ENCODE results near the gene ZFP90. TPM values are rescaled to one million over a fixed set of nuclear protein-coding genes. Genes with fewer than 3 reads are reported as not detected.

The ZFP90 gene
- total RNA-seq, 4 donors from 2014 or later = 8.1 to 22.5 (median 13.8) TPM

DNA sequence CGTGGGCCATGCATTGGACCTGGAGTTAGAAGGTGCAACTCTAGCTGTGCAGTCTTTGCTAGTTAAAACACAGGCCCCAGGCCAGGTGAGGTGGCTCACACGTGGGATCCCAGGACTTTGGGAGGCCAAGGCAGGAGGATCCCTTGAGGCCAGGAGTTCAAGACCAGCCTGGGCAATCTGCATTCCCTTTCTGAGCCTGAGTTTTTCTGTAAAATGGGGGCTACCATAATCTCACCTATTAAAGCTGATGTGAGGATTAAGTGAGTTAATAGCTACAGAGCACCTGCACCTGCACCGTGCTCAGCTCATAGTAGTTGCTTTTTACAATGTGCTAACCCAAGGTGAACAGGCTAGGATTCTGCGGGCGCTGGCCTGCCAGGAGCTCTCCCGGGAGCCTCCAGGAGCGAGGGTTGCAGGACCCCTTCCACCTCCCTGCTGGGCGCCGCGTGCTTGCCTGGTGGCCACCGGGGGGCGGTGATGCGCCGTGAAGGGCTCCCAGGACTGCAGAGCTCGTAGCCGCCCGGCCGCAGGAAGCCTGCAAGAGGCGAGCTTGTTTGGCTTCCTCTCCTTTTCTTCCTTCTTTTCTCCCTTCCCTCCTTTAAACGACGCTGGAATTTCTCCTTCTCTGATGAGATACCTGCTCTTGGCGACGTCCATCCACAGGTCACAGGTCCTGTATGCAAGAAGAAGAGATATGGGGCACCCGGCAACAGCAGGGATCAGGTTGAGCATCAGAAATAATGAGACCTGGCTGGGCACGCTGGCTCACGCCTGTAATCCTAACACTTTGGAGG, 51.3 kb downstream of the ZFP90 start:
- WGBS, 2 donors = 5 to 9% methylated on average over 16 to 23 of the region's 26 CpGs
- Histone ChIP-seq H3K36me3 (no peaks in the 10 kb centered on the region), H3K4me3 (no peak overlapping the region), H3K27me3 (no peaks in the 10 kb centered on the region), H3K4me1 (peaks cover 0 to 9% (median 0%) of the 10 kb centered on the region in 3 donors), H3K27ac (peak overlapping the region in 1 of 4 donors; percentile 24), H3K9me3 (no peaks in the 10 kb centered on the region)
- TF ChIP-seq, protein P1, sequence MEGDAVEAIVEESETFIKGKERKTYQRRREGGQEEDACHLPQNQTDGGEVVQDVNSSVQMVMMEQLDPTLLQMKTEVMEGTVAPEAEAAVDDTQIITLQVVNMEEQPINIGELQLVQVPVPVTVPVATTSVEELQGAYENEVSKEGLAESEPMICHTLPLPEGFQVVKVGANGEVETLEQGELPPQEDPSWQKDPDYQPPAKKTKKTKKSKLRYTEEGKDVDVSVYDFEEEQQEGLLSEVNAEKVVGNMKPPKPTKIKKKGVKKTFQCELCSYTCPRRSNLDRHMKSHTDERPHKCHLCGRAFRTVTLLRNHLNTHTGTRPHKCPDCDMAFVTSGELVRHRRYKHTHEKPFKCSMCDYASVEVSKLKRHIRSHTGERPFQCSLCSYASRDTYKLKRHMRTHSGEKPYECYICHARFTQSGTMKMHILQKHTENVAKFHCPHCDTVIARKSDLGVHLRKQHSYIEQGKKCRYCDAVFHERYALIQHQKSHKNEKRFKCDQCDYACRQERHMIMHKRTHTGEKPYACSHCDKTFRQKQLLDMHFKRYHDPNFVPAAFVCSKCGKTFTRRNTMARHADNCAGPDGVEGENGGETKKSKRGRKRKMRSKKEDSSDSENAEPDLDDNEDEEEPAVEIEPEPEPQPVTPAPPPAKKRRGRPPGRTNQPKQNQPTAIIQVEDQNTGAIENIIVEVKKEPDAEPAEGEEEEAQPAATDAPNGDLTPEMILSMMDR (IDR thresholded peaks at IDR 0.05) = peak; percentile 54 to 92 (median 73)
- TF ChIP-seq POLR2A (IDR thresholded peaks at IDR 0.05) = no peak
- intact Hi-C loops (cut with DNase I) = no loop called here
- no peak for DNase-seq

DNA sequence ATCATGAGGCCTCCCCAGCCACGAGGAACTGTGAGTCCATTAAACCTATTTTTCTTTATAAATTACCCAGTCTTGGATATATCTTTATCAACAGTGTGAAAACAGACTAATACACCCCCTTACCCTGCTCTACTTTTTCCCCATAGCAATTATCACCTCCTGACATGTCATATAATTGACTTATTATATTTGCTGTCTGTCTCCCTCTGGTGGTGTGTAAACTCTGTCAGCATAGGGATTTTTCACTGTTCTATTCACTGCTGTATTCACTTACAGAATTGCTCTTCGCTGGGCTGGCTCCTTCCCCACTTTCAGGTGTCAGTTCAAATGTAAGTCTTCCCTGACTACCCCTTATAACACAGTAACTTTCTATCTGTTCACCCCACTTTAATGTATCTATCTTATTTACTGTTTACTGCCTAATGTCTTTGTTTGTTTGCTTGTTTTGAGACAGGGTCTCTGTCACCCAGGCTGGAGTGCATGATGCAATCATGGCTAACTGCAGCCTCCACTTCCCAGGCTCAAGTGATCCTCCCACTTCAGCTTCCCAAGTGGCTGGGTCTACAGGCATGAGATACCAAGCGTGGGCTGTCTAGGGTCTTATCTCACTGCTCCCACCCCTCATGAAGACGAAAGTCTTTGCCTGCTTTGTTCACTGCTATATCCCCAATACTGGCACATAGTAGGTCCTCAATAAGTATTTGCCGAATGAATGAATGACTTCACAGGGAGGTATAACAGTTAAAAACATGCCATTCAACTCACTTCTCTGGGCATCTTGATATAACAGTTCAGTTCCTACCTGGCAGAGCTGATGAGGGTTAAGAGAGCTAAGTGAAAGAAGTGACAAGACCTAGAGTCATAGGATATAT, 53.6 kb downstream of the ZFP90 start:
- WGBS, 2 donors = 84 to 90% methylated on average over 5 of the region's 5 CpGs
- Histone ChIP-seq H3K27ac (no peak overlapping the region), H3K4me3 (no peak overlapping the region), H3K36me3 (no peaks in the 10 kb centered on the region), H3K4me1 (peaks cover 0 to 17% (median 0%) of the 10 kb centered on the region in 3 donors), H3K9me3 (no peaks in the 10 kb centered on the region), H3K27me3 (no peaks in the 10 kb centered on the region)
- intact Hi-C loops (cut with DNase I) = no loop called here
- no peak for DNase-seq
- no peak for TF ChIP-seq POLR2A (IDR thresholded peaks at IDR 0.05)
- TF ChIP-seq, protein P1 (IDR thresholded peaks at IDR 0.05) = peak in 3 of 6 experiments; percentile 23 to 62 (median 35)

DNA sequence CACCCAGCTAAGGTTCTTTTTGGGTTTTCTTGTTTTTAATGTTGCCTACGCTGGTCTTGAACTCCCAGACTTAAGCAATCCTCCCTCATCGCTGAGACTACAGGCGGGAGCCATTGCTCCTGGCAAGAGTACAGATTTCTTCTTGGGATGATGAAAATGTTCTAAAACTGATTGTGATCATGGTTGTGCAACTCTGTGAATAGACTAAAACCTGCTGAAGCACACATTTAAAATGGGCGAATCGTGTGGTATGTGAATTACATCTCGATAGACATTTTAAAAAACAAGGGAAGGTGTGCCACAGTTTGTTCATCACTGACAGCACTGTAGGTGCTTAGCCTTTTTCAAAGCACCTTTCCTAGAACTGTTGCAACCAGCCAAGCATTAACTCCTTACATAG, 57.2 kb downstream of the ZFP90 start:
- H3K4me1 ChIP-seq = peaks cover 0 to 8% (median 0%) of the 10 kb centered on the region in 3 donors
- H3K36me3 ChIP-seq = no peaks in the 10 kb centered on the region
- intact Hi-C loops (cut with DNase I) = no loop called here
- no peak overlapping the region for H3K27ac ChIP-seq
- H3K27me3 ChIP-seq = no peaks in the 10 kb centered on the region
- H3K9me3 ChIP-seq = no peaks in the 10 kb centered on the region
- no peak overlapping the region for H3K4me3 ChIP-seq
- DNase-seq = no peak
- 45 to 63% methylated on average over 4 to 6 of the region's 6 CpGs for WGBS, 2 donors
- no peak for TF ChIP-seq POLR2A (IDR thresholded peaks at IDR 0.05)

DNA sequence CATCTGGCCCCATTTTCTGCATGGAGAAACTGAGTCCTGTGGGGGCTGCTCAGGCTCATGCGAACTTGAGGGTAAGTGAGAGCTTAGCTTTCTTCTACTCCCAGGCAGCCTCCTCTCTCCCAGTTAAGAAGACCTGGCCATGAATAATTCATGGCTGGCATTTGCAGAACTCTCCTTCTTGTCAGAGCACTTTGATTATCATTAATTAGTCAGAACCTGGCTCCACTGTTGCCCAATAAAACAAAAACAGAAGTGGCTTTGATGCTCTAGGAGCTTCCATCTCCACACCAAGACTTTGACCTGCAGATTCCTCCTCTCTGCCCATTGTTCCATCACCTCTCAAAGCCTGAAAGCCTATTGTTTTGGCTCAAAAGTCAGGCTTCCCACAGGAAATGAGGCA, 60.5 kb downstream of the ZFP90 start:
- no peaks in the 10 kb centered on the region for H3K27me3 ChIP-seq
- TF ChIP-seq, protein P1 (IDR thresholded peaks at IDR 0.05) = no peak
- TF ChIP-seq POLR2A (IDR thresholded peaks at IDR 0.05) = no peak
- no peak for DNase-seq
- 86 to 94% methylated on average over 1 of the region's 1 CpG for WGBS, 2 donors
- no peaks in the 10 kb centered on the region for H3K36me3 ChIP-seq
- H3K27ac ChIP-seq = no peak overlapping the region
- H3K9me3 ChIP-seq = no peaks in the 10 kb centered on the region
- no peak overlapping the region for H3K4me3 ChIP-seq
- intact Hi-C loops (cut with DNase I) = no loop called here
- peaks cover 0 to 8% (median 0%) of the 10 kb centered on the region in 3 donors for H3K4me1 ChIP-seq

DNA sequence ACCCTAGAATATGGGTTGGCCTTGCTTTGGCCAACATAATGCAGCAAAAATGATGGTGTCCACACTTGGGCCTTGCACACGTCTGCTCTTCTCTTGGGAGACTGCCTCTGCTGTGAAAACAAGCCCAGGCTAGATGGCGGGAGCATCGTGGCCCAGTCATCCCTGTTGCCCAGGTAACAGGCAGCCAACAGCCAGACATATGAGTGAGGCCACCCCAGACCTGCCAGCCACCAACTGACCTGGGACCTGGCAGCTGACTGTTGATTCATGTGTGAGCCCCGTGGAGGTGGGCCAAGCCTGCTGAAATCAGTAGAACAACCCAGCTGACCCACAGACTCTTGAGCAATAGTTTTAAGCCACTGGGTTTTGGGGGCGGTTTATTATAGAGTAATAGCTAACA, 66.7 kb downstream of the ZFP90 start:
- H3K27ac ChIP-seq = no peak overlapping the region
- no peak for DNase-seq
- no peaks in the 10 kb centered on the region for H3K4me1 ChIP-seq
- no peaks in the 10 kb centered on the region for H3K9me3 ChIP-seq
- intact Hi-C loops (cut with DNase I) = no loop called here
- TF ChIP-seq, protein P1 (IDR thresholded peaks at IDR 0.05) = no peak
- no peak for TF ChIP-seq POLR2A (IDR thresholded peaks at IDR 0.05)
- H3K4me3 ChIP-seq = no peak overlapping the region
- no peaks in the 10 kb centered on the region for H3K27me3 ChIP-seq
- H3K36me3 ChIP-seq = no peaks in the 10 kb centered on the region
- WGBS, 2 donors = 37 to 51% methylated on average over 5 of the region's 5 CpGs
